Raji (cell line): ENCODE measurements around the gene MYO1D.

ENCODE experiments used
- POLR2A ChIP-seq: IDR thresholded peaks from 2 replicates; pipeline ENCODE4 v1.6.1; 2011; ENCODE audit warnings: low read depth, low read length, control low read depth; ENCODE audit not compliant: insufficient read depth

Gene MYO1D

DNA sequence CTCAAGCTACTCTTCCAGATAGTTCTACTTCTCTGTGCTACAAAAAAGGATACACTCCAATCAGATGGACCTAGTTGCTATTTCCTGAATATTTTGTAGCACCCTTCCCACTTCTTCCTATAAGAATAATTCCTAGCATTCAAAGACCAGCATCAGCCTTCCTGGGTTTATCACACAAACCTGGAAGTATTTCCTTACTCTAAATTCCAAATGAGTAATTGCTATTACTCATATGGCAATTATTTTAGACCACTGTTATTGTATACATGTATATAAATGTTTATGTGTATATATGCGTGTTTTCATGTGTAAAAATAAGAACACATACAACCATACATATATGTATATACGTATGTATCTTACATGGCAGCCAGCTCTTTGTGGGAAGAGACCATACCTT, 130.6 kb downstream of the MYO1D start:
- no peak for TF ChIP-seq POLR2A

DNA sequence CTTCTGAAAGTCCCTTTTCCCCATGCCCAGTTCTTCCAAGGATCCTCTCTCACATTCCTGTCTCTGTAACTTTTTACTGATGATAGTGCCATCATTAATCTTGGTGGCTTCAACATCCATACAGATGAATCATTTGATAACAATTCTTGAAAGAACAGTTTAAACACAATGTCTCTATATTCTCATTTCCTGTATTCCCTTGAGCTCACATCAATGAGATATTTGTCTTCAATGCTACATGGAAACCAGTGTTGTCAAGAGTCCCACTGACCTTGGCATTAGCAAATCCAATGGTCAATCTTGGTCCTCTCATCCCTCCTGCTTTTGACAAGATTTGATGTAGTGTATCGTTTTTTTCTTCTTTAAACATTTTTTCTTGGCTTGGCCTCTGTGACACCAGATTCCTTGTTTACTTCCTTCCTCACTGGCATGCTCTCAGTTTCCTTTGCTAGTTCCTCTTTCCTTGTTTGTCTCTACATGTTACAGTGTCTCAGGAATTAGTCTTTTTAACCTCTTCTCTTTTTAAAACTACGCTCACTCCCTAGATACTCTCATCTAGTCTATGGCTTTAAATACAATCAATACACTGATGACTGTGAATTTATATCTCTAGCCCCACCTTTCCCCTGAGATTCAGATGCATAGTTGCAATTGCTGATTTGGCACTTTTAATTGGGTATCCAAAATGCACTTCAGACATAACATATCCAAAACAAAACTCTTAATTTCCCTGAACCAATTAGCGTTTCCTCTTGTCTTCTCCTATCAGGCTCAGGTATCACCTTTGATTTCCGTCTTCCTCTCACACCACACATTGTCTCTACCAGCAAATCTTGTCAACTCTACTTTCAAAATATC, 134.0 kb downstream of the MYO1D start:
- TF ChIP-seq POLR2A, result no peak

DNA sequence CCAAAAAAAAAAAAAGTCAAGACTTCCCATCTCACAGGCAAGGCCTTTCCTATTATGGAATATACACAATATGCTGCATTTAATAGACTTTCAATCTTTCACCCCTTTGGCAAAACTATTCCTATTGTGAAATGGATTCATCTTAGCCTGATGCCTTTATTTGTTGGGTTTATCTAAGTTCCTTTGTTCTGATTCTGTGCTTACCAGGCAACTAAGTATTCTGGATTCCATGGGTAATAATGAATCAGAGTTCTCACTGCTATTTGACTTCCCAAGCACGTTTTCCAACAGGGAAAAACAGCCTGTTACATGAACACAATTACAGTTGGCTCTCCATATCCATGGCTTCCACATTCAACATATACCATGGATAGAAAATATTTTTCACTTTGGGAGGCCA, 135.5 kb downstream of the MYO1D start:
- no peak for TF ChIP-seq POLR2A

DNA sequence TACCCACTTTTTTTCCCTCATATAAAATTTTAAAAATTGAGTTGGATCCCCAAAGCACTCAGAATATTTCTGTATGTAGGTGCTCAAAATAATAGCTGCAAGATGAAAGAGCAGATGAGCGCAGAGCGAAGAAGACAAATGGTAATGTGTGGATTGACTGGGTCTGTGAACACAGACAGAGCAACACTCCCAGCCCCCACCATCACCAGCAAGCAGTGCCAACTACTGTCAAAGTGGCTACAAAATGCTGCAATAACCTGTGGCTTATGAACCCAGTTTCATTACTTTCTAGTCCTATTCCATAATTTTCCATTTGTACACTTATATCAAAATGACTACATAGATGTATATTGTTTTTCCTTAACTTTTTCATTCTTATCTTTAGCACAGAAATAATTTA, 137.2 kb downstream of the MYO1D start:
- no peak for TF ChIP-seq POLR2A

DNA sequence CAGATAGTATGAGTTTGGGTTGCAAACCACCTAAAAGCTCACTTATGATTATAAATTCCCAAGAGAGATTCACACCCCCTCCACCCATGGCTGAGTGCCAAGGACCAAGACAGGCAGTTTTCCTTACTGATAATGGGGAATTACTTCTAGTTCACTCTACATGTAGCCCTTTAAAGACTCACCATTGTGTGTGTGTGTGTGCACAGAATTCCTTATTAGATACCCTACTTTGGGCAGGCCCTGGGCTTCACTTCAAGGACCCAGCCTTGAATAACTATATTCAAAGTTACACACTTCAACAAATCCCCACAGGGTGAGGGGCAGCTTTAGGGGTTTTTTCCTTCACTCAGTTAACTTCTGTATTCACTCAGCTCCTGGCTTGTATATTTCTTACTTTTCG, 143.5 kb downstream of the MYO1D start:
- TF ChIP-seq POLR2A, result no peak

DNA sequence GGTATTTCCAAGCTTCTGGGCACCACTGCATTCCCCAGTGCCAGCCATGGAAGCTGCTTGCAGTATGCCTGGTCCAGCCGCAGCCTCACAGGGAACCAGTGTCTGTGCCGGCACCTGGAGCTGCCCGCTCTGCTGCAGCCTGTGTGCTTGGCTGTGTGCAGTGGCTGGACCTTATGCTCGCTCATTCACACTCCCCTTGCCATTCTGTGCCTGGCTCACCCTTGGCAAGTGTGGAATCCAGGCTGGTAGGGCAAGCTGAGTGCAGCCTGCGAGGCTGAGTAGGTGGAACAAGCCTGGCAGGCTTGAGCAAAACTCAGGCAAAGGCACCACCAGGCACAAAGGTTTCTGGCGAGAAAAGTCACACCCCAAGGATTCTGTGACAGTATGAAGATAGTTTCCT, 144.0 kb downstream of the MYO1D start:
- no peak for TF ChIP-seq POLR2A

DNA sequence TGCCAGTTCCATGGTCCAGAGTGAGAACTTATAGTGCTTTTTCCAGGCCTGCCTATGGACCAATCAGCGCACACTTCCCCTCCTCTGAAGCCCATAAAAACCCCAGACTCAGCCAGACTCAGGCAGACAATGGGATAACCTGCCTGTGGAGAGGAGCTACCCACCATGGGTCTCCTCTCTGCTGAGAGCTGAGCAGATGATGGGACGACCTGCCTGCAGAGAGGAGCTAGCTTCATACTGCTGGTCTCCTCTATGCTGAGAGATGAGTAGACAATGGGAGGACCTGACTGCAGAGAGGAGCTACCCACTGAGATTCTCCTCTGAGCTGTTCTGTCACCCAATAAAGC, 144.7 kb downstream of the MYO1D start:
- TF ChIP-seq POLR2A, result no peak

DNA sequence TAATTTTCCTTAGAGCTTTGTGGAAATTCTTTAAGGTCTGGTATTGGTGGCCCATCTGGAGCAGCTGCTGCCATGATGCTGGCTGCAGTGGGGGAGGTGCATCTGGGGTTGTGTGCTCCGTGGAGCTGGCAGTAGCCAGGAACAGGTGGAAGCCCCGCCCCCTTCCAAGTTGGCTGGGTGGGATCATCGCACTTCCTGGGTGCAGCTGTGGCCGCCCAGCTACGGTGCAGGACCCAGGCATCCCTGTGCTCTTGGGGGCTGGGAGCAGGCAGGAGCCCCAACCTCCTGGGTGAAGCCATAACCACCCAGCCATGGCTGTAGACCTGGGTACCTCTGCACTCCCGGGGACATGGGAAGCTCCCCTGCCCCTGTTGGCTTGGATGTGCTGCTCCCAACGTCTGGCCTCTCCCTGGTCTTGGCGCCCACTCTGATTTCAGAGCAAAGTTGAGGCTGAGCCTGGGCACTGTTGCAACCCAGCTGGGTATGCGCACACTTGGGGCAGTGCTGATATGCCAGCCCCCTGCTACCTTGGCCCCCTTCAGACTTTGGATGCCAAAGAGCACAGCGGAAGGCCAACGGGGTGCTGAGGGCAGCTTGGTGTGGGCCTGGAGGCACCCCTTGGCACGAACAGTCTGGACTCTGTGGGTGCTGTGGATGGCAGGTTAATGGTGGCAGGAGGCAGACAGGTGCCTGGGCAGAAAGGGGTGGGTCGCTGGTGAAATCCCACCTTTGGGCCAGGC, 145.2 kb downstream of the MYO1D start:
- no peak for TF ChIP-seq POLR2A

DNA sequence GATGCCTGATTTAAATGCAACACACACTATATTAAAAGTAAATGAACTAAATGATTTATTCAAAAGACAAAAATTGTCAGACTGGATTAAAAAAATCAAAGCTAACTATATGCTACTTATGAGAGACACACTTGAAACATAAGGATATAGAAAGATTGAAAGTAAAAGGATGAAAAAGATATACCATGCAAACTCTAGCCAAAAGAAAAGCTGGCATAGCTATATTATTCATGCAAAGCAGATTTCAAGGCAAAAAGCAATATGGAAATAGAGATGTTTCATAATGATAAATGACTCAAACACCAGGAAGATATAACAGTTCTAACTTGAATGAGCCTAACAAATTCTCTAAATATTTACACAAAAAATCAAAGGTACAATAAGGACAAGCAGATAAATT, 149.2 kb downstream of the MYO1D start:
- no peak for TF ChIP-seq POLR2A

DNA sequence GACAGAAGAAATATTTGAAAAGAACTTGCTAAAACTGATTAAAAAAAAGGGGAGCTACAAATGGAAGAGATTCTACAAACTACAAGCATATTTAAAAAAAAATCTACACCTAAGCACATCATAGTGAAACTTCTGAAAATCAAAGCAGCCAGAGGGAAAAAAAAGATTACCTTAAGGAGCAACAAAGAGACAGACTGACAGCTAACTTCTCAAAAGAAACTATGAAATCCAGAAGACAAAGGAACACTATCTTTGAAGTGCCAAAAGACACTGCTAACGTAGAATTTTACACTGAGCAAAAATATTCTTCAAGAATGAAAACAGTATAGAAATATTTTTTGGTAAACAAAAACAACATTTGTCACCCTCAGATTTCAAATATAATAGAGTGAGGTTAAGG, 151.2 kb downstream of the MYO1D start:
- TF ChIP-seq POLR2A, result no peak

DNA sequence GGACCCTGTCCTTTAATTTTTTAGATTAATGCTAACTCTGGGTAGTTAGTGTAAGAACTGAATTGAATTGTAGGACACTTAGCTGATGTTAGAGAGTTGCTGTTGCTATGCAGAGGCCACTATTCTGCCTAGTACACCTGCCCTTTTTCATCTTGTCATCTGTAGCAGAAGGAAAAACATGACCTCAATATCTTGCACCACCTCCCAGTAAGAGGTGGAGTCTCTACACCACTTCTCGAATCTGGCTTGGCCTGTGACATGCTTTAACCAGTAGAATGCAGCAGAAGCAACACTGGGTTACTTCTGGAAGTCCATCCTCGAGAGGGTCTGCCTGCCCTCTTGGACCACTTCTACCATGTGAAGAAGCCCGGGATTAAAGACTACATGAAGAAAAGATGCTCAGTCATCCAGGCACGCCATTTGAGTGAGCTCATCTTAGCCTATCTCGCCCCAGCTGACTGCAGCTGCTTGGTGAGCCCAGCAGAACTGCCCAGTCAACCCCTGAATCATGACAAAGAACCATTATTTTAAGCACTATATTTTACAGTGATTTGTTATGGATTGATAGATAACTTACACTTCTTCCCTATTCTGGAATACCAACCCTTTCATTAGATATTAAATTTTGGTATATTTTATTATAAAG, 153.5 kb downstream of the MYO1D start:
- no peak for TF ChIP-seq POLR2A

DNA sequence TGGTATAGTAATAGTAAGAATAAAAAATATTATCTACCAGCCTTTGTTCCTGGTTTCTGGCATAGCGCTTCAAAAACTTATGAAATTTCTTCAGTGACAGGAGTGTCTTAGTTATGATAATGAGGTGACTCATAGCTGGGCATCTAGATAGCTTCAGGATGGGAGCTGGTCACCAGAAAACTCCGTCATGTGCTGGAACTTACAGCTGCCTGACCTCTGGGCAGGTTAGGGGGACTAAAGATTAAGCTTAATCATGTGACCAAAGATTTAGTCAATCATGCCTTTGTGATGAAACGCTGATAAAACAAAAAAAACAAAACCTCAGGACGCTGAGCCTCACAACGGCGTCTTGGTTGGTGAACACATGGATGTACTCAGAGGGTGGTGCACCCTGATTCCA, 154.2 kb downstream of the MYO1D start:
- TF ChIP-seq POLR2A, result no peak

DNA sequence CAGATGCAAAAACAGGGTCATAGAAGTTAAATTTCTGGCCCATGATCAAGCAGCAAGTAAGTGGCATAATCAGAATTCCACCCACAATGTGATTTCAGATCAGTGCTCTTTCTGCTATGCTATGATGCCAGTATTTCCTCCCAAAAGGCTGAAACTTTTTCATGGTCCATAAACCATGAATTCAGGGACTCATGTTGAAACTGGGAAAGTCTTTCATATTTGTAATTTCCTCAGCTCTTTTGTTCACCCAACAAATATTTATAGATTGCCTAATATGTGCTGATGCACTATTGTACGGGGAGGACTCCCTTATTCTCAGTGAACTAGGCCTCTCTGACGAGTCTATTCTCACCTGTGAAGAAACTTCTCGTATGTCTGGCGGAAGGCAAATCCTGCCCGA, 156.3 kb downstream of the MYO1D start:
- no peak for TF ChIP-seq POLR2A

DNA sequence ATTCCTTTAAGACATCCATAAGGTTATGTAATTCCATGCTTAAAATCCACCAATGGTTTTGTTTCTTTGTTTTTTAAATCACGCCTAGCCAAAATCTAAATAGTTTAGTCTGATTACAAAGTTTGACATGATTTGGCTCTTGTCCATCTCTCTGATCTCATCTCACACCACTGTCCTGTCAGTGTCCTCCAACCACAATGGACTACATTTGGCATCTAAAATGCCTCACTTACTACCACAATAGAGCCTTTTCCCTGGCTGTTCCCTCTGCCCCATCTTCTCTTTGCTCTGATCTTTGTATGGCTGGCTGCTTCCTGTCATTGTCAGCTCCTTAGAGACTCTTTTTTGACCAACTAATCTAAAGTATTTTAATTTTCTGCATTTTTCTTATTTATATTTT, 157.2 kb downstream of the MYO1D start:
- no peak for TF ChIP-seq POLR2A

DNA sequence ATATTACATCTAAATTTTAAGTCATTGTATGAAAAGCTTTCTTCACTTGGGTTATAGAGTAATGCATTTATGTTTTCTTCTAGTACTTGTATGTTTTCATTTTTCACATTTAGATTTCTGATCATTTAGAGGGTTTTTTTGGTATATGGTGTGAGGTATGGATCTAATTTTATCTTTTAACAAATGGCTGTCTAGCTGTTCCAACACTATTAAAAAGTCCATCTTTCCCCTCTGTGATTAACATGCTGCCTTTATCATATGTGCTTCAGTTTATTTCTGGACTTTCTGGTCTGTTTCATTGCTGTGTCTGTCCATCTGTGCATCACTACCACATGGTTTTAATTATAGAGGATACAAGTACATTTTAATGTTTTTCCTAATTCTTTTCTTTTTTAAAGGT, 163.8 kb downstream of the MYO1D start:
- no peak for TF ChIP-seq POLR2A

DNA sequence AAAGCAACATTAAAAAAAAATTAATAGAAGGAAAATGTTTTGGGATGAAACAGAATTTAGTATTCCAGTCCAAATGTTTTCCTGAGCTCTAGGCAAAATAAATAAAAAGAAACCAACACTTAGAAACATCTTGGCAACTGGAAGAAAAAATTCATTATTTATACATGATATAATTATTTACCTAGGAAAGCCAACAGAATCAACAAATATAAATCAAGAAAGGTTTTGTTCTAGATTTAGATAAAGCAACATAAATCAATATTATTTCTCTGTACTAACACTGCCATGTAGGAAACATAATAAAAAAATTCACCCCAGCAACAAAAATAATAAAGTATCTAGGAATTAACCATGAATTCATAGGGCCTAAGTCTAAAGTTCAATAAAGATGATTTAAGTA, 167.4 kb downstream of the MYO1D start:
- TF ChIP-seq POLR2A, result no peak

DNA sequence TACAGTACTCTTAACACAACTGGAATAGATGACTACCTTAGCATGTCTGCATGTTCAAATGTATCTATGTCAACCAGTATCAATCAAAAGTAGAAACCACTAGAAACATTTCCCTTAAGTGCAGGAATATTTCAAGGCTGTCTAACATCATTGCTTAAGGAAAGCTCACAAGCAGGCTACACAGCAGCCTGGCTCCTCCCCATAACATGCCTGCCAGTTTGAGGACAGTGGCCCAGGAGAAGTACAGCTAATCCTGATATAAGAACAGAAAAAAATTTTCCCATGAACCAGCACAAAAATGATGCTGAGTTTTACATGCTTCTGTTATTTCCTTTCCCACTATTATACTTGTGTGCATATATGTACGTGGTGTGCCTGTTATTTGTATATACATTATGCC, 175.1 kb downstream of the MYO1D start:
- no peak for TF ChIP-seq POLR2A

DNA sequence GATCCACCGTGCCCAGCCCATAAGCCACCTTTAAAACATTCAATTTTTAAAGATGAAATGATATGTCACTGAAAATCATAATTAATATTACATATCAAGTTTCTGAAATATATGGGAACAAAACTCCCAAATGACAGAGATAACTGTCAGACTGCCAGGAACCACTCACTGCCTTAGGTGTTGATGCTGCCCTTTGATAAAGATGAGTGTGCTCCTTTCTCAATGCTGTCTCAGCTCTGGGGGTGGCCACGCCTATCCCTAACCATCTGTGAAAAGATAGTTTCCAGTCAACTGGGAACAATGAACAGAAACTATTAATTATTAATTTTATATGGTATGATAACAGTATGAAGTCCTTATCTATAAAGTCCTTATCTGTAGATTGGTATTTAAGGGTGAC, 177.7 kb downstream of the MYO1D start:
- no peak for TF ChIP-seq POLR2A
